ENCODE measurements around the gene FAM114A1. TPM values are rescaled to one million over a fixed set of nuclear protein-coding genes. Genes with fewer than 3 reads are reported as not detected.

FAM114A1 gene
- total and polyA plus RNA-seq, 12 donors, result 8.0 to 35.5 (median 16.5) TPM

DNA sequence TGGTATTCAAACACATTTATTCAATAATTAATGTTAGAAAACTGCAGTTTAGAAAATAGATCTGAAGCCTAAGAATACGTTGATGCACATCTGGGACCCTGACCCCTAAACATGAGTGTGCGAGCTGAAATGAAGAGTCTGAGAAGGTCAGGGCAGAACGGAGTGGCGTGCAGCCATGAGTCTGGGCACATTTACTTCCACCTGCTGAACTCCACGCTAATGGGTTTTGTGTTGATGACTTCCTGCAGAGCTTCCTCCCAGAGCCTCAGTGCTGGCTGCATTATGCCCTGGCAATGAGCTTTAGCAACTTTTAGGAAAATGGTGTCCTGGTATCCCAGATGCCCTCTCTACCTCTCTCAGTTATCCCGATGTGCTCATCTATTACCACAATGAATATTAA, 53.1 kb downstream of the FAM114A1 start:
- WGBS, 2 donors, result 85 to 89% methylated on average over 6 of the region's 6 CpGs
- no peak overlapping the region for H3K4me3 ChIP-seq
- no peaks in the 10 kb centered on the region for H3K27me3 ChIP-seq
- no peak for ATAC-seq
- no peak for DNase-seq
- peaks cover 0 to 6% (median 0%) of the 10 kb centered on the region in 9 donors for H3K4me1 ChIP-seq
- H3K36me3 ChIP-seq, result peaks cover 0 to 99% (median 29%) of the 10 kb centered on the region in 9 donors
- H3K9me3 ChIP-seq, result no peaks in the 10 kb centered on the region
- no peak overlapping the region for H3K27ac ChIP-seq
- TF ChIP-seq, protein P1, sequence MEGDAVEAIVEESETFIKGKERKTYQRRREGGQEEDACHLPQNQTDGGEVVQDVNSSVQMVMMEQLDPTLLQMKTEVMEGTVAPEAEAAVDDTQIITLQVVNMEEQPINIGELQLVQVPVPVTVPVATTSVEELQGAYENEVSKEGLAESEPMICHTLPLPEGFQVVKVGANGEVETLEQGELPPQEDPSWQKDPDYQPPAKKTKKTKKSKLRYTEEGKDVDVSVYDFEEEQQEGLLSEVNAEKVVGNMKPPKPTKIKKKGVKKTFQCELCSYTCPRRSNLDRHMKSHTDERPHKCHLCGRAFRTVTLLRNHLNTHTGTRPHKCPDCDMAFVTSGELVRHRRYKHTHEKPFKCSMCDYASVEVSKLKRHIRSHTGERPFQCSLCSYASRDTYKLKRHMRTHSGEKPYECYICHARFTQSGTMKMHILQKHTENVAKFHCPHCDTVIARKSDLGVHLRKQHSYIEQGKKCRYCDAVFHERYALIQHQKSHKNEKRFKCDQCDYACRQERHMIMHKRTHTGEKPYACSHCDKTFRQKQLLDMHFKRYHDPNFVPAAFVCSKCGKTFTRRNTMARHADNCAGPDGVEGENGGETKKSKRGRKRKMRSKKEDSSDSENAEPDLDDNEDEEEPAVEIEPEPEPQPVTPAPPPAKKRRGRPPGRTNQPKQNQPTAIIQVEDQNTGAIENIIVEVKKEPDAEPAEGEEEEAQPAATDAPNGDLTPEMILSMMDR (IDR thresholded peaks at IDR 0.05), result no peak
- intact Hi-C loops (cut with DNase I), result no loop called here

DNA sequence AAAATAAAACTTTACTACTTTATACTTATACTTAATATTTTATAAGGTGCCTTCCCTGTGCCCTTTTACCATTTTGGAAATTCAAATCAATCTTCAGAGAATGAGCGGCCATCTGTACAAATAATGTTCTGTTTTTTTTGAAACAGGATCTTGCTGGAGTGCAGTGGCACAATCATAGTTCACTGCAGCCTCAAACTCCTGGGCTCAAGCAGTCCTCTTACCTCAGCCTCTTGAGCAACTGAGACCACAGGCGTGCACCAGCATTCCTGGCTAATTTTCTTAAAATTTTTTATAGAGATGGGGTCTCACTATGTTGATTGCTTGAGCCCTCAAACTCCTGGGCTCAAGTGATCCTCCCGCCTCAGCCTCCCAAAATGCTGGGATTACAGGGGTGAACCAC, 53.5 kb downstream of the FAM114A1 start:
- TF ChIP-seq, protein P1 (IDR thresholded peaks at IDR 0.05), result no peak
- DNase-seq (no peak), ATAC-seq (no peak)
- Histone ChIP-seq H3K4me1 (peaks cover 0 to 6% (median 0%) of the 10 kb centered on the region in 9 donors), H3K9me3 (no peaks in the 10 kb centered on the region), H3K4me3 (no peak overlapping the region), H3K27me3 (no peaks in the 10 kb centered on the region), H3K27ac (no peak overlapping the region), H3K36me3 (peaks cover 0 to 98% (median 27%) of the 10 kb centered on the region in 9 donors)
- intact Hi-C loops (cut with DNase I), result no loop called here
- WGBS, 2 donors, result 96 to 97% methylated on average over 3 of the region's 3 CpGs

DNA sequence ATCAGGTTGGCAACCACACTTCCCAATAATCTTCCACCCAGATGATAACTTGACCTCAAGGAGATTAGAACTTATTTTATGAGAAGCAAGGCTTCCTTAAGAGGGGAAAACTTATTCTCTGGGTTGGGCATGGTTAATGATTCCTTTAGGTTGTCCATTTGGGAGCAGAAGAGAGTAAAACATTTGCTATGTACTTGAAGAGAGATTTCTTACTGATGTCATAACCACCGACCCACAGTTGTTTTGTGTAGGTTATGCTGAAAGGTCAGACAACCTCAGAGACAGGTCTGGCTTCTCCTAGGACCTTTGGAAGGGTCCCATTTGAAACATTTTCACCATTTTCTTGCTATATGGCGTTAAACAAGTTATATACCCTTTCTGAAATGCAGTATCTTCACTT, 56.1 kb downstream of the FAM114A1 start:
- peaks cover 0 to 6% (median 0%) of the 10 kb centered on the region in 9 donors for H3K4me1 ChIP-seq
- no peak overlapping the region for H3K4me3 ChIP-seq
- H3K36me3 ChIP-seq, result peaks cover 0 to 98% (median 19%) of the 10 kb centered on the region in 9 donors
- H3K27ac ChIP-seq, result no peak overlapping the region
- intact Hi-C loops (cut with DNase I), result no loop called here
- ATAC-seq, result no peak
- DNase-seq, result no peak
- 58 to 78% methylated on average over 2 of the region's 2 CpGs for WGBS, 2 donors
- no peaks in the 10 kb centered on the region for H3K9me3 ChIP-seq
- H3K27me3 ChIP-seq, result no peaks in the 10 kb centered on the region
- TF ChIP-seq, protein P1 (IDR thresholded peaks at IDR 0.05), result no peak

DNA sequence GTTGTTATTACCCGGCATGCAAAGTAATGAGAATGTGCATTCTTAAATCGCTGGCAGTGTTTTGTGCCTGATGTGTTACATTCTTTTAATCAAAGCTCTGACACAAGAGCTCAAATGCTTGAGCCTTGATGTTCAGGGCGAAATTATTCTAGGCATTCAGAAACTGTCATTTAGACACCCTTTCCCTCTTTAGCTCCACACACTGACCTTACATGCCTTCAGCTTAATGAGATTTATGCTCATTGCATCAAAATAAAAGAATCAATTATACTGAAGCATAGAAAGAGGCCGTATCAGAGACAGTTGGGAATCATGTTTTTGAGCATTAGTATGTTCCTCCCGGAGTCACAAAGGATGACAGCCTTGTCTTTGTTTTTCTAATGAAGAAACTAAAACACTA, 56.7 kb downstream of the FAM114A1 start:
- peaks cover 0 to 6% (median 0%) of the 10 kb centered on the region in 9 donors for H3K4me1 ChIP-seq
- H3K27ac ChIP-seq, result no peak overlapping the region
- no peaks in the 10 kb centered on the region for H3K27me3 ChIP-seq
- intact Hi-C loops (cut with DNase I), result no loop called here
- no peak overlapping the region for H3K4me3 ChIP-seq
- DNase-seq (no peak), ATAC-seq (no peak)
- WGBS, 2 donors, result 56 to 71% methylated on average over 5 of the region's 5 CpGs
- H3K9me3 ChIP-seq, result no peaks in the 10 kb centered on the region
- peaks cover 0 to 98% (median 18%) of the 10 kb centered on the region in 9 donors for H3K36me3 ChIP-seq
- TF ChIP-seq, protein P1 (IDR thresholded peaks at IDR 0.05), result no peak
